Keratinocyte (primary cell): ENCODE data around the gene GPRASP3. TPM values are rescaled to one million over a fixed set of nuclear protein-coding genes. Genes with fewer than 3 reads are reported as not detected.

Experiments
- DNase-seq: peaks from one replicate; pipeline ENCODE4 v3.0.0-alpha.2; 2011; ENCODE audit warnings: low read depth, missing footprints, low spot score
- FAIRE-seq: peaks from 2 replicates; lab custom pipeline; 2011; peaks lifted over from hg19 to GRCh38; lab: Jason Lieb, UNC
- H2AFZ ChIP-seq: 2 replicates; pipeline ENCODE4 v1.6.0; 2012; ENCODE audit warnings: low read length, control low read depth, inconsistent platforms; ENCODE audit not compliant: control insufficient read depth
- H3K27ac ChIP-seq: 2 replicates; pipeline ENCODE4 v1.5.1; 2011; ENCODE audit warnings: low read length; ENCODE audit not compliant: control insufficient read depth, insufficient read depth
- H3K27me3 ChIP-seq: 3 replicates; pipeline ENCODE4 v1.6.0; 2011; ENCODE audit warnings: low read length; ENCODE audit not compliant: control insufficient read depth, insufficient read depth; ENCODE audit errors: extremely low read depth
- H3K36me3 ChIP-seq, 2 experiments: 2 replicates in 1 of 2; 3 replicates in 1 of 2; pipeline ENCODE4 v1.5.1; 2011; ENCODE audit warnings: low read length in 2 of 2, mild to moderate bottlenecking in 1 of 2; ENCODE audit not compliant: control insufficient read depth in 2 of 2, insufficient read depth in 2 of 2; ENCODE audit errors: extremely low read depth in 1 of 2
- H3K4me1 ChIP-seq: 3 replicates; pipeline ENCODE4 v1.5.1; 2011; ENCODE audit warnings: low read length; ENCODE audit not compliant: control insufficient read depth, insufficient read depth; ENCODE audit errors: extremely low read depth
- H3K4me2 ChIP-seq: 3 replicates; pipeline ENCODE4 v1.6.0; 2011; ENCODE audit warnings: low read depth, low read length; ENCODE audit not compliant: control insufficient read depth, insufficient read depth; ENCODE audit errors: extremely low read depth
- H3K4me3 ChIP-seq, 3 experiments: fragments of 200-600 bp in 1 of 3; sonication (generic) in 1 of 3; 2 replicates in 2 of 3; 3 replicates in 1 of 3; pipeline ENCODE4 v1.5.1; 2011 to 2016; ENCODE audit warnings: low read length in 3 of 3, mild to moderate bottlenecking in 3 of 3, control low read depth in 2 of 3, inconsistent platforms in 1 of 3, low read depth in 1 of 3, mixed read lengths in 1 of 3, mixed run types in 1 of 3, moderate library complexity in 1 of 3; ENCODE audit not compliant: control insufficient read depth in 2 of 3, insufficient read depth in 2 of 3; ENCODE audit errors: extremely low read depth in 1 of 3
- H3K79me2 ChIP-seq: 2 replicates; pipeline ENCODE4 v1.6.0; 2012; ENCODE audit warnings: low read length; ENCODE audit not compliant: control insufficient read depth, insufficient read depth
- H3K9ac ChIP-seq: 3 replicates; pipeline ENCODE4 v1.6.0; 2011; ENCODE audit warnings: low read length; ENCODE audit not compliant: control insufficient read depth, insufficient read depth; ENCODE audit errors: extremely low read depth
- H3K9me1 ChIP-seq: 3 replicates; pipeline ENCODE4 v1.6.0; 2011; ENCODE audit warnings: low read length; ENCODE audit not compliant: control insufficient read depth, insufficient read depth; ENCODE audit errors: extremely low read depth
- H3K9me3 ChIP-seq: 2 replicates; pipeline ENCODE4 v1.5.1; 2012; ENCODE audit warnings: low read depth, low read length; ENCODE audit not compliant: control insufficient read depth
- H4K20me1 ChIP-seq: 3 replicates; pipeline ENCODE4 v1.6.0; 2011; ENCODE audit warnings: low read length; ENCODE audit not compliant: control insufficient read depth, insufficient read depth; ENCODE audit errors: extremely low read depth
- EZH2 ChIP-seq: IDR thresholded peaks from one replicate; pipeline ENCODE4 v1.6.1; 2012; ENCODE audit warnings: inconsistent platforms, mild to moderate bottlenecking, low read length, moderate library complexity
- dilution Hi-C: fragments of 300-500 bp; cut with MboI; formaldehyde crosslinking; loops from one replicate; pipeline ENCODE4 v1.7.0; 2020; ENCODE audit warnings: low sequenced_read_pairs; ENCODE audit not compliant: extremely low pct_ligation_motif_present
- polyA plus RNA-seq, 5 experiments: library from polyadenylated mRNA; depleted of rRNA in 3 of 5; stranded (reverse) in 3 of 5; stranded (forward) in 1 of 5; unstranded in 1 of 5; fragments of >200 nt; gene quantifications; 1 replicate in 1 of 5; 2 replicates in 3 of 5; 3 replicates in 1 of 5; pipeline versions ENCODE4 v1.2.1 to v1.2.3, GENCODE V29; 2011 to 2012; ENCODE audit warnings: missing spikeins in 2 of 5, low read depth in 1 of 5, low replicate concordance in 1 of 5
- TF ChIP-seq, protein P1 (sequence below), 3 experiments: IDR thresholded peaks in 1 of 3; conservative IDR thresholded peaks in 1 of 3; optimal IDR thresholded peaks in 1 of 3; 2 replicates in 2 of 3; 3 replicates in 1 of 3; pipeline versions ENCODE3 to v1.5.1; 2011; ENCODE audit warnings: low read length in 3 of 3, mild to moderate bottlenecking in 3 of 3, moderate library complexity in 2 of 3, control low read depth in 1 of 3, inconsistent platforms in 1 of 3; ENCODE audit not compliant: insufficient read depth in 2 of 3; ENCODE audit errors: extremely low read depth in 1 of 3

GPRASP3 gene
- polyA plus RNA-seq, 1 donor (not counting 4 experiments of a cell fraction or from before 2014, with no cell fraction given) = 3.1 TPM

DNA sequence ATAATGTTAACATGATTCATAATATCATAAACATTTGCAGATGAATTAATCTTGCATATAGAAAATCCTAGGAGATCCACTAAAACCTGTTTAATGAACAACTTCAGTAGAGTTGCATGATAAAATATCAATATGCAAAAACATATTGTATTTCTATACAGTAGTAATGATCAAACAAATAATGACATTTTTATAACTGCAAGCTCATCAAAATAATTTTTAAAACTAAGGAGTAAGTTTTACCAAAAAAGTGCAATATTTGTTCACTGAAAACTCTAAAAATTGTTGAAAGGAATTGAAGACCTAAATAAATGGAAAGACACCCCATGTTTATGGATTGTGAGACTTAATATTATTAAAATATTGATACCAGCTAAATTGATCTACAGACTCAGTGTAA is 24.2 kb upstream of the GPRASP3 start:
- H3K9ac ChIP-seq = no peak overlapping the region
- no peaks in the 10 kb centered on the region for H3K36me3 ChIP-seq
- H3K27ac ChIP-seq = no peak overlapping the region
- no peaks in the 10 kb centered on the region for H4K20me1 ChIP-seq
- DNase-seq (no peak), FAIRE-seq (no peak)
- H3K4me1 ChIP-seq = no peaks in the 10 kb centered on the region
- no peak overlapping the region for H3K4me3 ChIP-seq
- no peaks in the 10 kb centered on the region for H3K9me3 ChIP-seq
- H3K27me3 ChIP-seq = no peaks in the 10 kb centered on the region
- no peak for TF ChIP-seq EZH2
- TF ChIP-seq, protein P1, sequence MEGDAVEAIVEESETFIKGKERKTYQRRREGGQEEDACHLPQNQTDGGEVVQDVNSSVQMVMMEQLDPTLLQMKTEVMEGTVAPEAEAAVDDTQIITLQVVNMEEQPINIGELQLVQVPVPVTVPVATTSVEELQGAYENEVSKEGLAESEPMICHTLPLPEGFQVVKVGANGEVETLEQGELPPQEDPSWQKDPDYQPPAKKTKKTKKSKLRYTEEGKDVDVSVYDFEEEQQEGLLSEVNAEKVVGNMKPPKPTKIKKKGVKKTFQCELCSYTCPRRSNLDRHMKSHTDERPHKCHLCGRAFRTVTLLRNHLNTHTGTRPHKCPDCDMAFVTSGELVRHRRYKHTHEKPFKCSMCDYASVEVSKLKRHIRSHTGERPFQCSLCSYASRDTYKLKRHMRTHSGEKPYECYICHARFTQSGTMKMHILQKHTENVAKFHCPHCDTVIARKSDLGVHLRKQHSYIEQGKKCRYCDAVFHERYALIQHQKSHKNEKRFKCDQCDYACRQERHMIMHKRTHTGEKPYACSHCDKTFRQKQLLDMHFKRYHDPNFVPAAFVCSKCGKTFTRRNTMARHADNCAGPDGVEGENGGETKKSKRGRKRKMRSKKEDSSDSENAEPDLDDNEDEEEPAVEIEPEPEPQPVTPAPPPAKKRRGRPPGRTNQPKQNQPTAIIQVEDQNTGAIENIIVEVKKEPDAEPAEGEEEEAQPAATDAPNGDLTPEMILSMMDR (optimal IDR thresholded peaks at IDR 0.05 in 1 of 3, IDR thresholded peaks at IDR 0.05 in 1 of 3, conservative IDR thresholded peaks at IDR 0.05 in 1 of 3; ENCODE audit: extremely low read depth in 1 of 3, insufficient read depth in 2 of 3, low read length in 3 of 3) = no peak
- H3K9me1 ChIP-seq = no peaks in the 10 kb centered on the region
- no peak overlapping the region for H3K4me2 ChIP-seq
- no peak overlapping the region for H2AFZ ChIP-seq
- dilution Hi-C loops = no loop called here
- H3K79me2 ChIP-seq = no peaks in the 10 kb centered on the region

DNA sequence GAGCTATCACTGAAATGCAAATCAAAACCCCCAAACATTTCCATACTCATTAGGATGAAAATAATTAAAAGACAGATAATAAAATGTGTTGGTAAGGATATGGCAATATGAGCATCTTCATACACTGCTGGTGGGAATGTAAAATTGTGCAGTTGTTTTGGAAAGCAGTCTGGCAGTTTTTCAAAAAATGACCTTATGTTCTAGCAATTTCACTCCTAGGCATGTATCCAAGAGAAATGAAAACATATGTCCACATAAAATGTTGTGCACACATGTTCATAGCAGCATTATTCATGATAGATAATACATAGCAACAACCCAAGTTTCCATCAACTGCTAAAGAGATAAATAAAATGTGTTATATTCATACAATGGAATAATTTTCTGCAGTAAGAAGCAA is 23.0 kb upstream of the GPRASP3 start:
- dilution Hi-C loops = no loop called here
- Histone ChIP-seq H3K79me2 (no peaks in the 10 kb centered on the region), H3K27ac (no peak overlapping the region), H3K4me1 (no peaks in the 10 kb centered on the region), H3K9me1 (no peaks in the 10 kb centered on the region), H3K4me3 (no peak overlapping the region), H3K9ac (no peak overlapping the region), H3K36me3 (no peaks in the 10 kb centered on the region), H3K27me3 (no peaks in the 10 kb centered on the region), H4K20me1 (no peaks in the 10 kb centered on the region), H3K9me3 (no peaks in the 10 kb centered on the region), H3K4me2 (no peak overlapping the region), H2AFZ (no peak overlapping the region)
- no peak for DNase-seq
- FAIRE-seq = no peak
- no peak for TF ChIP-seq EZH2
- TF ChIP-seq, protein P1 (optimal IDR thresholded peaks at IDR 0.05 in 1 of 3, IDR thresholded peaks at IDR 0.05 in 1 of 3, conservative IDR thresholded peaks at IDR 0.05 in 1 of 3; ENCODE audit: extremely low read depth in 1 of 3, insufficient read depth in 2 of 3, low read length in 3 of 3) = no peak
